Ovary (tissue), 9 donors: ENCODE results near the gene PARP14. TPM values are rescaled to one million over a fixed set of nuclear protein-coding genes. Genes with fewer than 3 reads are reported as not detected.

Experiments used
- DNase-seq, 5 donors: peaks; one replicate each; pipeline ENCODE4 v3.0.0-alpha.2; 2019 to 2020
- H3K27ac ChIP-seq, 2 donors: fragments of 200-600 bp; one replicate each; pipeline versions ENCODE4 v1.5.1 to v1.8.0; 2019 to 2022
- H3K27me3 ChIP-seq: fragments of 200-600 bp; one replicate; pipeline ENCODE4 v1.8.0; 2022
- H3K36me3 ChIP-seq: fragments of 200-600 bp; sonication (generic); one replicate; pipeline ENCODE4 v1.5.1; 2019
- H3K4me1 ChIP-seq: one replicate; pipeline ENCODE4 v1.8.1; 2013; ENCODE audit warnings: mild to moderate bottlenecking, moderate library complexity; ENCODE audit not compliant: insufficient read depth
- H3K4me3 ChIP-seq: fragments of 200-600 bp; sonication (generic); one replicate; pipeline ENCODE4 v1.5.1; 2017
- H3K9me3 ChIP-seq, 2 donors: fragments of 200-600 bp in 1 of 2; sonication (generic) in 1 of 2; one replicate each; pipeline versions ENCODE4 v1.5.1 to v1.8.1; 2013 to 2019; ENCODE audit warnings: mild to moderate bottlenecking in 1 of 2, moderate library complexity in 1 of 2
- EP300 ChIP-seq: sonication (generic); formaldehyde crosslinking; IDR thresholded peaks from one replicate; pipeline ENCODE4 v1.6.1; 2017; ENCODE audit warnings: antibody characterized with exemption
- POLR2A ChIP-seq: fragments of 450-650 bp; IDR thresholded peaks from one replicate; pipeline ENCODE4 v1.6.1; 2017; ENCODE audit warnings: antibody characterized with exemption, mild to moderate bottlenecking, moderate library complexity
- WGBS, 3 donors: extraction: QIAGEN DNeasy Blood & Tissue Kit in 1 of 3; methylation state at CpG; one replicate each; pipeline versions ENCODE4 v1.1.5 to v1.1.7; 2013 to 2017; 5-methylcytosine and 5-hydroxymethylcytosine counted together
- intact Hi-C, 4 donors: fragments of 100-400 bp; cut with DNase I; formaldehyde crosslinking; loops; one replicate each; pipeline versions ENCODE4 v1.11.0 to v1.15.1; 2022 to 2023
- polyA plus RNA-seq, 2 donors: library from polyadenylated mRNA; stranded (reverse); fragments of 200-250 nt in 1 of 2; fragments of 350-450 nt in 1 of 2; fragmentation: Illumina TruSeq in 1 of 2; extraction: RNeasy Lipid Tissue Mini Kit (QIAGEN cat#74804) in 1 of 2; gene quantifications; one replicate each; pipeline ENCODE4 v1.2.3, GENCODE V29; 2013 to 2014
- total RNA-seq, 7 donors: library from RNA; depleted of rRNA in 2 of 7; stranded (reverse); fragments of >200 nt in 2 of 7; fragmentation: NEBNext Ultra II Directional in 3 of 7; extraction: Animal tissue kit (Norgen Biotek cat#: 25700) in 3 of 7; gene quantifications; one replicate each; pipeline versions ENCODE4 v1.1.0 to v1.2.4, GENCODE V29; 2016 to 2023
- TF ChIP-seq, protein P1 (sequence below), 3 donors: fragments of 450-650 bp in 2 of 3; fragments of 200-600 bp in 1 of 3; IDR thresholded peaks; one replicate each; pipeline versions ENCODE4 v1.5.1 to v1.8.0; 2016 to 2022; ENCODE audit warnings: antibody characterized with exemption in 3 of 3, mild to moderate bottlenecking in 1 of 3
- donor health status: DM: no; HTN: no; CAD: no; lungs with moderate emphysema.
- donor health status: DM: no; HTN: no; CAD: no.
- donor health status: Bipolar disorder and iron deficiency.
- donor health status: DM: yes; HTN: yes; CAD: no.
- donor health status: DM: no; HTN: no; CAD: no.
- donor health status: DM: yes; HTN: yes; CAD: no.

The PARP14 gene
- total and polyA plus RNA-seq, 9 donors: 9.3 to 41.3 (median 27.5) TPM

DNA sequence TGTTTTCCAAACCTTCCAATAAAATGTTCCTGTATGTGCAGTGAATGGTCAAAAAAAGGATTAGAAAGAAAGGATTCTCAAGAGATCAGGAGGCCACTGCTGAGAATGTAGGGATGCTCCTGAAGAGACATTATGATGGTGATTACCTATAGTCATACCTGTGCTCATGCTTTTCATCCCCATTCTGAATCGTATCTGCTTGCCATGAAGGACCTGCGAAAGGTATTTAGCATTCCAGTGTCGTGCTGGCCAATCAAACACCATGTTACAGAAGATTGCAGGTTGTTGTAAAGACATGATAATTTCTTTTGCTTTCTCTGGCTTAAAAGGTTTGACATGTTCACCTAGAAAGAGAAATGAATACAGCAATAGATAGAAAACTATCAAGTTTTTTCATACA lies 96.9 kb downstream of the PARP14 start:
- WGBS, 3 donors: 76 to 83% (median 80%) methylated on average over 3 of the region's 3 CpGs
- TF ChIP-seq EP300: no peak
- TF ChIP-seq, protein P1, sequence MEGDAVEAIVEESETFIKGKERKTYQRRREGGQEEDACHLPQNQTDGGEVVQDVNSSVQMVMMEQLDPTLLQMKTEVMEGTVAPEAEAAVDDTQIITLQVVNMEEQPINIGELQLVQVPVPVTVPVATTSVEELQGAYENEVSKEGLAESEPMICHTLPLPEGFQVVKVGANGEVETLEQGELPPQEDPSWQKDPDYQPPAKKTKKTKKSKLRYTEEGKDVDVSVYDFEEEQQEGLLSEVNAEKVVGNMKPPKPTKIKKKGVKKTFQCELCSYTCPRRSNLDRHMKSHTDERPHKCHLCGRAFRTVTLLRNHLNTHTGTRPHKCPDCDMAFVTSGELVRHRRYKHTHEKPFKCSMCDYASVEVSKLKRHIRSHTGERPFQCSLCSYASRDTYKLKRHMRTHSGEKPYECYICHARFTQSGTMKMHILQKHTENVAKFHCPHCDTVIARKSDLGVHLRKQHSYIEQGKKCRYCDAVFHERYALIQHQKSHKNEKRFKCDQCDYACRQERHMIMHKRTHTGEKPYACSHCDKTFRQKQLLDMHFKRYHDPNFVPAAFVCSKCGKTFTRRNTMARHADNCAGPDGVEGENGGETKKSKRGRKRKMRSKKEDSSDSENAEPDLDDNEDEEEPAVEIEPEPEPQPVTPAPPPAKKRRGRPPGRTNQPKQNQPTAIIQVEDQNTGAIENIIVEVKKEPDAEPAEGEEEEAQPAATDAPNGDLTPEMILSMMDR (IDR thresholded peaks at IDR 0.05): no peak
- no peak for TF ChIP-seq POLR2A
- no peak overlapping the region for H3K27ac ChIP-seq
- no peaks in the 10 kb centered on the region for H3K36me3 ChIP-seq
- intact Hi-C loops: no loop called here
- no peaks in the 10 kb centered on the region for H3K4me1 ChIP-seq
- H3K4me3 ChIP-seq: no peak overlapping the region
- no peak for DNase-seq
- H3K9me3 ChIP-seq: no peaks in the 10 kb centered on the region
- H3K27me3 ChIP-seq: no peaks in the 10 kb centered on the region

Other genes with a start within 250 kb of the PARP14 start
- gene KPNA1, start 165.9 kb upstream of the PARP14 start, total RNA-seq: 10 to 100 TPM; 17.3 to 68.3 (median 50.5) TPM
- gene KPNA1, start 165.9 kb upstream of the PARP14 start, polyA plus RNA-seq: 10 to 100 TPM; 10.7 to 61.8 TPM
- 10 to 100 TPM; 15.6 to 30.1 (median 23.0) TPM for gene PARP9, start 116.5 kb upstream of the PARP14 start, total RNA-seq
- gene PARP9, start 116.5 kb upstream of the PARP14 start, polyA plus RNA-seq: 10 to 100 TPM; 14.4 to 46.2 TPM
- gene DTX3L, start 116.5 kb upstream of the PARP14 start, total RNA-seq: 10 to 100 TPM; 11.0 to 34.0 (median 30.7) TPM
- gene DTX3L, start 116.5 kb upstream of the PARP14 start, polyA plus RNA-seq: 10 to 100 TPM in 1 of 2 donors, 1 to 10 TPM in 1; 9.8 to 23.3 TPM
- 1 to 10 TPM in 1 of 7 donors, under 1 TPM in 6; 0.33 to 1.8 (median 0.46) TPM for gene PARP15, start 103.2 kb upstream of the PARP14 start, total RNA-seq
- gene PARP15, start 103.2 kb upstream of the PARP14 start, polyA plus RNA-seq: 1 to 10 TPM in 1 of 2 donors, under 1 TPM in 1; 0.24 to 2.0 TPM
- gene HSPBAP1, start 113.0 kb downstream of the PARP14 start, total RNA-seq: 10 to 100 TPM in 3 of 7 donors, 1 to 10 TPM in 4; 5.8 to 12.8 (median 9.5) TPM
- 1 to 10 TPM; 5.3 to 9.3 TPM for gene HSPBAP1, start 113.0 kb downstream of the PARP14 start, polyA plus RNA-seq
- 10 to 100 TPM in 3 of 7 donors, 1 to 10 TPM in 4; 7.0 to 17.8 (median 8.3) TPM for gene SLC49A4, start 114.2 kb downstream of the PARP14 start, total RNA-seq
- 10 to 100 TPM in 1 of 2 donors, 1 to 10 TPM in 1; 3.7 to 13.4 TPM for gene SLC49A4, start 114.2 kb downstream of the PARP14 start, polyA plus RNA-seq